Activated CD8-positive, alpha-beta memory T cell treated with anti-CD3 and anti-CD28 coated beads, Interleukin-2, amount 50 U/mL, for 48 hours (primary cell): ENCODE measurements around the gene FKBP8.
A peak's percentile ranks its signal among the peaks of the same experiment; 100 is the strongest.
"Not testable (repeated sequence)": the region's sequence is repeated elsewhere in the genome, so short reads cannot be mapped to it uniquely, and the experiment has no call there.

Source experiments
- DNase-seq: peaks from one replicate; pipeline ENCODE4 v3.0.0-alpha.2; 2020

The FKBP8 gene

GRCh38 chr19:18558202-18558555 is 14.8 kb upstream of the FKBP8 start:
- DNase-seq: no peak

GRCh38 chr19:18557411-18558201 is 14.2 kb upstream of the FKBP8 start, which contains the start of gene KXD1:
Gene KXD1, plus strand, starts transcription at chr19:18557870. Its CDS starts 4,187 bp downstream, at chr19:18562057.
- DNase-seq: peak; percentile 97

GRCh38 chr19:18551631-18552030 is 8.3 kb upstream of the FKBP8 start:
- no peak for DNase-seq

GRCh38 chr19:18543814-18544475 is 572 bp upstream of the FKBP8 start:
- DNase-seq: peak; percentile 81

GRCh38 chr19:18541992-18542940 is 1.1 kb downstream of the FKBP8 start:
- DNase-seq: peak; percentile 68

- no peak for DNase-seq
These were observed 1.9 kb downstream of the FKBP8 start for GRCh38 chr19:18541258-18541991.

GRCh38 chr19:18540200-18540599 is 3.2 kb downstream of the FKBP8 start:
- DNase-seq: not testable (repeated sequence)

GRCh38 chr19:18539372-18539771 is 4.0 kb downstream of the FKBP8 start:
- no peak for DNase-seq

GRCh38 chr19:18538115-18538514 is 5.3 kb downstream of the FKBP8 start:
- DNase-seq: no peak

- DNase-seq: no peak
These were observed 5.9 kb downstream of the FKBP8 start for GRCh38 chr19:18537431-18537830.

- DNase-seq: no peak
These were observed 6.9 kb downstream of the FKBP8 start for GRCh38 chr19:18536475-18536874.

GRCh38 chr19:18533058-18533457 is 10.3 kb downstream of the FKBP8 start:
- DNase-seq: no peak

- no peak for DNase-seq
These were observed 11.0 kb downstream of the FKBP8 start for GRCh38 chr19:18532168-18532890.

GRCh38 chr19:18531485-18531884 is 11.9 kb downstream of the FKBP8 start:
- no peak for DNase-seq

- no peak for DNase-seq
These were observed 13.6 kb downstream of the FKBP8 start for GRCh38 chr19:18529782-18530181.

GRCh38 chr19:18526316-18526715 is 17.1 kb downstream of the FKBP8 start:
- DNase-seq: no peak

GRCh38 chr19:18523841-18524240 is 19.5 kb downstream of the FKBP8 start:
- DNase-seq: no peak

- DNase-seq: not testable (repeated sequence)
These were observed 20.4 kb downstream of the FKBP8 start for GRCh38 chr19:18522862-18523440.

GRCh38 chr19:18522124-18522861 is 21.1 kb downstream of the FKBP8 start:
- DNase-seq: peak; percentile 100

GRCh38 chr19:18521692-18522123 is 21.7 kb downstream of the FKBP8 start, which contains the start of gene ELL:
Gene ELL, minus strand, starts transcription at chr19:18522070. Its CDS starts 15 bp downstream, at chr19:18522055.
- DNase-seq: no peak
